ENCODE data around the gene RAD51B. TPM values are rescaled to one million over a fixed set of nuclear protein-coding genes. Genes with fewer than 3 reads are reported as not detected.
A peak's percentile ranks its signal among the peaks of the same experiment; 100 is the strongest.
"Not testable (repeated sequence)": the region's sequence is repeated elsewhere in the genome, so short reads cannot be mapped to it uniquely, and the experiment has no call there.

Gene RAD51B
- total RNA-seq, 2 experiments from 2014 or later = 43.6 to 50.7 TPM

GRCh38 chr14:68662392-68662791, 842.8 kb downstream of the RAD51B start:
- ATAC-seq (ENCODE audit: low read depth) (no peak), DNase-seq (no peak)
- H3K4me1 Mint-ChIP-seq = peaks cover 20% of the 10 kb centered on the region
- H3K36me3 Mint-ChIP-seq = no peaks in the 10 kb centered on the region
- no peak overlapping the region for H3K27ac Mint-ChIP-seq
- H3K27me3 Mint-ChIP-seq = no peaks in the 10 kb centered on the region
- no peak overlapping the region for H3K4me3 Mint-ChIP-seq
- H3K9me3 Mint-ChIP-seq = no peaks in the 10 kb centered on the region
- POLR2A ChIA-PET = interaction anchor here (0.6 kb wide), 1 partner anchor 127 kb away, joined by 3 read pairs; no protein-coding TSS in a partner anchor

GRCh38 chr14:68662826-68663225, 843.2 kb downstream of the RAD51B start:
- H3K36me3 Mint-ChIP-seq; H3K27me3 Mint-ChIP-seq; H3K9me3 Mint-ChIP-seq; DNase-seq; ATAC-seq (ENCODE audit: low read depth); H3K27ac Mint-ChIP-seq; H3K4me3 Mint-ChIP-seq: not testable (repeated sequence)
- POLR2A ChIA-PET = interaction anchor here (0.6 to 1.8 kb wide), 2 partner anchors 126 to 129 kb away, joined by 3 to 6 read pairs; partner anchors contain the start of gene ZFP36L1
- H3K4me1 Mint-ChIP-seq = peaks cover 20% of the 10 kb centered on the region

GRCh38 chr14:68663385-68664076, 844.0 kb downstream of the RAD51B start:
- Mint-ChIP-seq H3K4me1 (peaks cover 20% of the 10 kb centered on the region), H3K4me3 (peak overlapping the region; percentile 53), H3K9me3 (no peaks in the 10 kb centered on the region), H3K27ac (peak overlapping the region; percentile 46), H3K36me3 (no peaks in the 10 kb centered on the region), H3K27me3 (no peaks in the 10 kb centered on the region)
- DNase-seq = no peak
- peak; percentile 43 for ATAC-seq (ENCODE audit: low read depth)
- POLR2A ChIA-PET = interaction anchor here (1.3 to 1.8 kb wide), 3 partner anchors 124 to 152 kb away, joined by 3 to 6 read pairs (median 4); partner anchors contain the start of gene ZFP36L1

DNA sequence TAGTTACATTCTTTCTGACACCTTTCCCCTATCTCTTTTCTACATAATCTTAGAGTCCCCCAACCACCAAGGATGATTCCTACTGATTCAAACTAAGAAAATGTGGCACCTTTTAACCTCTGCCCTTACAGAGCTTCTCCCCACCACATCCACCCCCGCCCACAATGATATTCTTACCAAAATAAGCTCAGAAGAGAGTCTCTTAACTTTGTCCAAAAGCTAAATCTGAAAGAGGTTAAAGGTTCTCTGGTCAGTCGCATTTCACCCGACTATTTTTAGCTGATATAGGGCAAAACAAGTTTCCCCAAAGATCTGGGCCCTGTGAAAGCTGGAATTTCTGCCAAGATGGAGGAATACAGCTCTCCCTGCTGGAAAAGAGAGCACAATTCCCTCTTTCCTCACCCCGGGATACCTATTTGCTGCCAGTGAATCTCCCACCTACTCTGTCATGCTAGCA, 844.7 kb downstream of the RAD51B start:
- Mint-ChIP-seq H3K27ac (peak overlapping the region; percentile 10), H3K27me3 (no peaks in the 10 kb centered on the region), H3K4me3 (peak overlapping the region; percentile 33), H3K36me3 (no peaks in the 10 kb centered on the region), H3K4me1 (peaks cover 20% of the 10 kb centered on the region), H3K9me3 (no peaks in the 10 kb centered on the region)
- peak; percentile 53 for ATAC-seq (ENCODE audit: low read depth)
- DNase-seq = no peak
- POLR2A ChIA-PET = interaction anchor here (1.3 to 1.8 kb wide), 3 partner anchors 124 to 151 kb away, joined by 3 to 6 read pairs (median 4); partner anchors contain the start of gene ZFP36L1

DNA sequence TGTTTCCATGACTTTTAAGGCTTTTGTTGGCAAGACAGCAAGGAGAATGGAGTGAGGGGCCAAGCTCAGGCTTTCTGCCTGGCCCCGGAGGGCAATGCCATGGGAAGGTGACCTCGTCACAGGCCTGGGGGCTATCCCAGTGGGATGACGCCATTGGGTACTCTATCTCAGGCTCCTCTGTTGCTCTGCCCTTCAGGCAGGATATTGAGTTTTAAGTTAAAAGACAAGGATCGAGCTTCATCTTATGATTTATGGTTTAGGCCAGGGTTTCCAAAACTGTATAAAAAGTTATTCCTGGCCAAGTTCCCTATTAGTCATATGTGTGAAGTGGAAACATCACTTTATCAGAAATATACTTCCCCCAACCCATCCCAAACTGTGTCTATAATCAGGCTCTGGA, 845.6 kb downstream of the RAD51B start:
- ATAC-seq (ENCODE audit: low read depth) (no peak), DNase-seq (no peak)

DNA sequence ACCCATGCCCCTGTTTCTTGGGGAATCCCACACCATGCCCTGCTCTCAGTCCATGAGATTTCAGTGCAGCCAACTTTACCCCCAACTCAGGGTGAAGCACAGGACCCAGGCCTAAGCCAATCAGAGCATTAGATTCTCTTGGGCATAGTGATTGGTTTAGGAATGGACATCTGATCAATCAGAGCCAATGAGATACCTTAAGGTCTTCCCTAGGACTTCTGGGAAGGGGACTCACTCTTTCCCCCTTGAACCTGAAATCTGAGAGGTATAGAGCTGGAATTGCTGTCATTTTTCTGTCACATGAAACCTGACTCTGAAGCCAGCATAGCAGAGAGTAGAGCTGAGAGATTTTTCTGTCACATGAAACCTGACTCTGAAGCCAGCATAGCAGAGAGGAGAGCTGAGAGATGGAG, 846.2 kb downstream of the RAD51B start:
- no peaks in the 10 kb centered on the region for H3K36me3 Mint-ChIP-seq
- H3K4me1 Mint-ChIP-seq = peaks cover 20% of the 10 kb centered on the region
- no peaks in the 10 kb centered on the region for H3K27me3 Mint-ChIP-seq
- H3K4me3 Mint-ChIP-seq = no peak overlapping the region
- H3K9me3 Mint-ChIP-seq = no peaks in the 10 kb centered on the region
- POLR2A ChIA-PET = no interaction called here
- no peak for DNase-seq
- no peak for ATAC-seq (ENCODE audit: low read depth)
- no peak overlapping the region for H3K27ac Mint-ChIP-seq

More for the DNA sequence above, 845.6 kb downstream of the RAD51B start:
- H3K36me3 Mint-ChIP-seq = no peaks in the 10 kb centered on the region
- no peaks in the 10 kb centered on the region for H3K27me3 Mint-ChIP-seq
- H3K4me1 Mint-ChIP-seq = peaks cover 20% of the 10 kb centered on the region
- H3K27ac Mint-ChIP-seq = no peak overlapping the region
- no peaks in the 10 kb centered on the region for H3K9me3 Mint-ChIP-seq
- POLR2A ChIA-PET = interaction anchor here (1.5 kb wide), 1 partner anchor 123 kb away, joined by 4 read pairs; no protein-coding TSS in a partner anchor
- H3K4me3 Mint-ChIP-seq = no peak overlapping the region

DNA sequence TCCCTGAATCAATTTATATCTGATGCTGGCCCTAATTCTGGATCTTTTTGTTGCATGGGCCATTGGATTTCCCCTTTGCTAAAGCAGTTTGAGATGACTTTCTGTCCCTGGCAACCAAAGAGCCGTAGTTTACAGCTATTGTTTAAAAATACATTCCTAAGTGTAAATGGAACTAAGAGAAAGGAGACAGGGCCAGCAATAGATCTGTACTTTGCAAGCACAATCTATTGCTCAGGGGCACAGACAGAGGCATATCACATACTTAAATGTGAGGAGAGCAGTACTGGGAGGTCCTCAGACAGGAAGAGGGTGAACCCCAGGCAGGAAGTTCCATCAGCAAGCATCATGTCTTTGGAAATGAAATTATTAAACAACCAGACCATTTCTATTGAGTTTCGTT, 846.7 kb downstream of the RAD51B start:
- no peaks in the 10 kb centered on the region for H3K9me3 Mint-ChIP-seq

GRCh38 chr14:68666899-68667298, 847.3 kb downstream of the RAD51B start:
- no peaks in the 10 kb centered on the region for H3K36me3 Mint-ChIP-seq

More for the DNA sequence above, 846.7 kb downstream of the RAD51B start:
- no peak for ATAC-seq (ENCODE audit: low read depth)
- no peak overlapping the region for H3K27ac Mint-ChIP-seq
- no peak for DNase-seq
- peaks cover 20% of the 10 kb centered on the region for H3K4me1 Mint-ChIP-seq
- H3K4me3 Mint-ChIP-seq = no peak overlapping the region
- no peaks in the 10 kb centered on the region for H3K27me3 Mint-ChIP-seq
- H3K36me3 Mint-ChIP-seq = no peaks in the 10 kb centered on the region
- POLR2A ChIA-PET = no interaction called here

DNA sequence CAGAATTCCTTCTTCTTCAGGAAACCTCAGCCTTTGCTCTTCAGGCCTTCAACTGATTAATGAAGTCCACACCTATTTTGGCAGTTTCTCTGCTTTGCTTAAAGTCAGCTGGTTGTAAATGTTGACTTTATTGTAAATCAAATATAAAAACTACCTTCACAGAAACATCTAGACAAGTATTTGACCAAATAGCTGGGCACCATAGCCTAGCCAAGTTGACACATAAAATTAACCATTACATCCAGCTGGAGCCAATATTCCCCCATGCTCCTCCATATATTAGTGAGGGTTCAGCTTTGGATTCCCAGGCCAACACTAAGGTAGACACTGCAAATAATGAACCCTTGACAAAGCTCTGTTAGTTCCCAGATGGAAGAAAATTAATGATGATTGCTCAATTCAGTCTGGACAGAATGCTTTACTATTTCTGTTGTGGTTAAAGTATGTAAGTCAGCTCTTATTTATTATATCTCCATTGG, 847.8 kb downstream of the RAD51B start:
- Mint-ChIP-seq H3K27ac (no peak overlapping the region), H3K4me1 (peaks cover 20% of the 10 kb centered on the region), H3K27me3 (no peaks in the 10 kb centered on the region), H3K36me3 (no peaks in the 10 kb centered on the region), H3K4me3 (no peak overlapping the region), H3K9me3 (no peaks in the 10 kb centered on the region)
- POLR2A ChIA-PET = no interaction called here
- ATAC-seq (ENCODE audit: low read depth) (no peak), DNase-seq (no peak)

More at GRCh38 chr14:68666899-68667298, 847.3 kb downstream of the RAD51B start:
- ATAC-seq (ENCODE audit: low read depth) (no peak), DNase-seq (no peak)
- POLR2A ChIA-PET = no interaction called here
- H3K9me3 Mint-ChIP-seq = no peaks in the 10 kb centered on the region
- H3K27me3 Mint-ChIP-seq = no peaks in the 10 kb centered on the region
- H3K4me1 Mint-ChIP-seq = peaks cover 20% of the 10 kb centered on the region
- H3K27ac Mint-ChIP-seq = no peak overlapping the region
- no peak overlapping the region for H3K4me3 Mint-ChIP-seq

DNA sequence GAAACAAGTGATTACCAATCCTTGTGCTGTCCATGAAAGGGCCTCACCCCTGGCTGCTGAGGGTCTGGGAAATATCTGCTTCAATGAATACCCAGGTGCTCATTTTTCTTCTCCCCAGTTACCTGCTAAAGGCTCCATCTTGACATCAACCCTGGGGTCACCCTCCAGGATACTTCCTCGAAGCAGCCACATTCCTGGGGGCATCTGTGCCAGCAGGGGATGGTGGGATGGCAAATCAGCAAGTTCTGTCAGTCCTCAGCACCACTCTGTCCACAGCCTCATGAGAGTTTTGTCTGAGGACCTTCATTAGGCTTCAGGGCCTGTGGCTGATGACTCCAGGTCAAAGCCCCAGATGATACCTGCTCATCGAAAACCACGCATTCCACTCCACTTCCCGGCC, 848.4 kb downstream of the RAD51B start:
- Mint-ChIP-seq H3K4me1 (peaks cover 20% of the 10 kb centered on the region), H3K27me3 (no peaks in the 10 kb centered on the region), H3K4me3 (no peak overlapping the region), H3K27ac (no peak overlapping the region), H3K36me3 (no peaks in the 10 kb centered on the region), H3K9me3 (no peaks in the 10 kb centered on the region)
- POLR2A ChIA-PET = no interaction called here
- DNase-seq (no peak), ATAC-seq (ENCODE audit: low read depth) (no peak)

DNA sequence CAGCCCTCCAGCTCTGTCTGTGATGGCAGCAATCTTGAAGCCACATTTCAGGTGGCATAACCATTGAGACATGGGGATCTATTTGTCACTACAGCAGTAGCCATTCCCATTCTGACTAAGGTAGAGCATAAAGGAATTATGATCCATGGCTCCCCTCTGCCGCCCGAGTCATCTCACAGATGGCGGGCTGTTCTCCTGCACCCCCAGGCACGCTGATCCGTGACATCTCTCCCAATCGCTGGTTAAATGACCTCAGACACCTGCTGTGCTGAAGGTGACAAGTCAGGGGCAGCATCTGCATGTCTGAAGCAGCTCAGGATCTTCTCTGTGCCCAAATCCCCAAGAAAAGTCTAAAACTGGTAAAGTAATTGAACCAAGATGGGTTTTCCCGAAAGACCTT, 849.0 kb downstream of the RAD51B start:
- no peak overlapping the region for H3K4me3 Mint-ChIP-seq
- H3K4me1 Mint-ChIP-seq = peaks cover 16% of the 10 kb centered on the region
- DNase-seq (no peak), ATAC-seq (ENCODE audit: low read depth) (no peak)
- no peaks in the 10 kb centered on the region for H3K9me3 Mint-ChIP-seq
- POLR2A ChIA-PET = no interaction called here
- H3K36me3 Mint-ChIP-seq = no peaks in the 10 kb centered on the region
- no peaks in the 10 kb centered on the region for H3K27me3 Mint-ChIP-seq
- H3K27ac Mint-ChIP-seq = no peak overlapping the region

DNA sequence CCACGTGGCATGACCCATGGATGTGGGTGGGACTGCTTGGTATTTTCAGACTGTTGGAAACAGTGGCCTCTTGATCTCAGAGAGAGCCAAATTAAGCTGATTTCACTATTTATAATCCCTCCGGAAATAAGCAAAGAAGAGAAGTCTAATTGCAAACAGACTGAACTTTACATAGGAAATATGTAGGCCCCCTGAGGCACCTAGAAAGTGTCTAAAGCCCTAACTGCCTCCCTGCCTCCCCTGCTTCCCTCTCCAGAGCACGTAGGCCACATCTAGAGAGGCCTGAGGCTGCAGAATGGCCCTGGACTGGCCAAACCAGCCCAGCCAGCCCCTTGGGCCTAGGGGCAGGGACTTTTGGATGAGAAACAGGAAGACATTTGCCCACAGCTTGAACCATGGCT, 849.5 kb downstream of the RAD51B start:
- H3K4me3 Mint-ChIP-seq = no peak overlapping the region
- POLR2A ChIA-PET = no interaction called here
- ATAC-seq (ENCODE audit: low read depth) (no peak), DNase-seq (no peak)
- H3K4me1 Mint-ChIP-seq = peaks cover 12% of the 10 kb centered on the region
- H3K27me3 Mint-ChIP-seq = no peaks in the 10 kb centered on the region
- no peaks in the 10 kb centered on the region for H3K9me3 Mint-ChIP-seq
- H3K36me3 Mint-ChIP-seq = no peaks in the 10 kb centered on the region
- no peak overlapping the region for H3K27ac Mint-ChIP-seq

DNA sequence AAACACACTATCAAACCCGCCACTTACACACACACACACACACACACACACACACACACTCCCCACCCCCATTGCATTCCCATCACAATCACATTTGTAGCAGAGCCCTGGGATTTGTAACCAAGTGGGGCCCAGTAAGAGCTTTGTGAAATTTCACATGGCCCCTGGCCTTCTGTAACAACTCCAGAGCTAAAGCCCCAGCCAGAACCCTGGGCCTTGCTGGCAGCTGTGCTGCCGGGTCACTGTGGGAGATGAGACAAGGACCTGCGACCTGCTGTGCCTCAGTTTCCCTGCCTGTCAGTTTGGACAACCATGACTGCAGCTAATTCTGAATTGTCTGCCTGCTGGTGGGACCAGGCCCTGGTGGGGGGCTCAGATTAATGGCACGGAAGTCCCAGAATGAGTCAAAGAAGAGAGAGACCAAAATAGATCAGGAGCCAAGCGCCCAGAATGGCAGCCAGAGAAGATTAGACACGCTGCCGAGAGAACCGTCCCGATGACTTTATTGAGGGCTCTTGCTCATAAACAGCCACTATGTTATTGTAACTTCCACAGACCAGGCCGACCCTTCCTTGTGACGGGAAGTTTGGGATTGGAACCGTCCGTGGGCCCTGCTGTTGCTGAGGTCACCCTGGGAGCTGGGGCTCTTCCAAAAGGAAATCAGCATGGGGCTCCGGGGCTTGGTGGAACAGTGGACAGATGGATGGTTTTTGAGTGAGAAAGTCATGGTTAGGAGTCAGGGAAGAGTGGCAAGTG, 850.2 kb downstream of the RAD51B start:
- H3K4me3 Mint-ChIP-seq = no peak overlapping the region
- H3K36me3 Mint-ChIP-seq = no peaks in the 10 kb centered on the region
- H3K9me3 Mint-ChIP-seq = no peaks in the 10 kb centered on the region
- peaks cover 6% of the 10 kb centered on the region for H3K4me1 Mint-ChIP-seq
- no peak overlapping the region for H3K27ac Mint-ChIP-seq
- no peak for DNase-seq
- no peaks in the 10 kb centered on the region for H3K27me3 Mint-ChIP-seq
- POLR2A ChIA-PET = no interaction called here
- ATAC-seq (ENCODE audit: low read depth) = no peak
